Testis (tissue), 2 donors: ENCODE measurements around the gene TMEM181.

Experiments
- CTCF ChIP-seq, 3 experiments: fragments of 450-650 bp in 2 of 3; fragments of 200-600 bp in 1 of 3; sonication (generic) in 1 of 3; IDR thresholded peaks; one replicate each; pipeline ENCODE4 v1.5.1; 2016 to 2019; ENCODE audit warnings: antibody characterized with exemption in 3 of 3, mild to moderate bottlenecking in 2 of 3, moderate library complexity in 1 of 3
- POLR2A ChIP-seq: fragments of 450-650 bp; IDR thresholded peaks from one replicate; pipeline ENCODE4 v1.6.1; 2017; ENCODE audit warnings: antibody characterized with exemption, mild to moderate bottlenecking, moderate library complexity

DNA sequence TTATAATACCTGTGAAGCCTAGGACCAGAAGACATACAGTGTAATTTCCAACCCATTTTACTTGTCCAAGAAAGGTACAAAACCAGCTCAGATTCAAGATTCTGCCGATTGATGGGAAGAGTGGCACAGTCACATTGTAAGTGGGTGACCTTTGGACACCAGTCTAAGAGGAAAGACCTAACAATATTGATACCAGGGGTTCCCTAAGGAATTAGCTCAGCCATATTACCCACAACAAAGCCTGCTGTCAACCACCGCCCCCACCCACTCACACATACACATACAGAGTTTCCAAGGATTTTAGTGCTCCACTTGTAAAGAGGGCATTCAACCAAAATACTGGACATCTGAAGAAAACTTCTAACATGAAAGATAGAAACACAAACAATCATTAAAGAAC, 27.9 kb upstream of the TMEM181 start:
- TF ChIP-seq CTCF (IDR thresholded peaks at IDR 0.05) (no peak), POLR2A (no peak)
